OCI-LY3 (cell line): Measurements from ENCODE around the gene ZNF423.

Experiments
- CTCF ChIP-seq: fragments of 200-600, 300-600 bp; sonication (generic); IDR thresholded peaks from 2 replicates; pipeline ENCODE4 v1.5.1; 2014; ENCODE audit warnings: antibody characterized with exemption, low read length, low read depth
- EZH2phosphoT487 ChIP-seq: fragments of 200-600 bp; shearing (Covaris generic); IDR thresholded peaks from 2 replicates; pipeline ENCODE4 v1.6.1; 2018; ENCODE audit warnings: antibody characterized with exemption, mixed run types, low read depth

- TF ChIP-seq CTCF (no peak), EZH2phosphoT487 (no peak)
These were observed 6.8 kb upstream of the ZNF423 start for GRCh38 chr16:49862694-49863093.
